ENCODE measurements around the gene DPYD. TPM values are rescaled to one million over a fixed set of nuclear protein-coding genes. Genes with fewer than 3 reads are reported as not detected.

DPYD gene
- total and polyA plus RNA-seq, 10 of the 15 experiments (the other 5 are each of a cell fraction or from before 2014, with no cell fraction given) = 5.7 to 23.8 (median 10.2) TPM

DNA sequence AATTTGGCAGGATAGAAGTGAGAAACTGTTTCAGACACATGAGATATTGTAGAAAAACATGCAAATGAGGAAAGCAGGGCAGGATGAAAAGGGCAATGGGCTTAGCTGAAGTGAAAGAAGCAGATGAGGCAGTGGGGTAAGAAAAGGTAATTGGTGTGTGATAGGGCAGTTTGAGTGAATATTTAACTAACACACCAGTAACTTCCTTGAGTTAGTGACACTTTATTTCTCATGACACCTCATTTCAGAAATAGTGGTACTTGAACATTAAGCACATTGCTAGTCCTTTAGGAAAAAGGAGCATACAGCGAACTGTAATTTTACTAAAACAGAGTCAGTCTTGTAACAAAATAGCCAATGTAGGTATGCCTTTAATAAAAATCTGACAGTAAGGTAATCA, 415.0 kb downstream of the DPYD start (continued):
- TF ChIP-seq CBX3 (IDR thresholded peaks at IDR 0.05; ENCODE audit: borderline replicate concordance, low read depth) = no peak
- 0 out of 2 replicates have a peak, but pooled peaks have one; percentile 35 for TF ChIP-seq SMARCA5 (IDR thresholded peaks at IDR 0.05)
- no peak for TF ChIP-seq FOXK2 (IDR thresholded peaks at IDR 0.05)
- TF ChIP-seq MTA2 (IDR thresholded peaks at IDR 0.05; ENCODE audit: low read depth) = peak; percentile 90
- TF ChIP-seq, protein P1, sequence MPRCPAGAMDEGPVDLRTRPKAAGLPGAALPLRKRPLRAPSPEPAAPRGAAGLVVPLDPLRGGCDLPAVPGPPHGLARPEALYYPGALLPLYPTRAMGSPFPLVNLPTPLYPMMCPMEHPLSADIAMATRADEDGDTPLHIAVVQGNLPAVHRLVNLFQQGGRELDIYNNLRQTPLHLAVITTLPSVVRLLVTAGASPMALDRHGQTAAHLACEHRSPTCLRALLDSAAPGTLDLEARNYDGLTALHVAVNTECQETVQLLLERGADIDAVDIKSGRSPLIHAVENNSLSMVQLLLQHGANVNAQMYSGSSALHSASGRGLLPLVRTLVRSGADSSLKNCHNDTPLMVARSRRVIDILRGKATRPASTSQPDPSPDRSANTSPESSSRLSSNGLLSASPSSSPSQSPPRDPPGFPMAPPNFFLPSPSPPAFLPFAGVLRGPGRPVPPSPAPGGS (IDR thresholded peaks at IDR 0.05; ENCODE audit: borderline replicate concordance, insufficient read depth, low read depth, low read length, poor library complexity, severe bottlenecking) = no peak
- no peak for TF ChIP-seq SRF (IDR thresholded peaks at IDR 0.05; ENCODE audit: low read depth in 2 of 2, low read length in 2 of 2)
- TF ChIP-seq CHD2 (IDR thresholded peaks at IDR 0.05; ENCODE audit: borderline replicate concordance, low read depth, low read length) = peak; percentile 20; the same call in 1 of the 2 replicates
- TF ChIP-seq GATAD2B (conservative IDR thresholded peaks at IDR 0.05; ENCODE audit: low read depth) = 0 out of 2 replicates have a peak, but pooled peaks have one; percentile 21
- TF ChIP-seq, protein P2, sequence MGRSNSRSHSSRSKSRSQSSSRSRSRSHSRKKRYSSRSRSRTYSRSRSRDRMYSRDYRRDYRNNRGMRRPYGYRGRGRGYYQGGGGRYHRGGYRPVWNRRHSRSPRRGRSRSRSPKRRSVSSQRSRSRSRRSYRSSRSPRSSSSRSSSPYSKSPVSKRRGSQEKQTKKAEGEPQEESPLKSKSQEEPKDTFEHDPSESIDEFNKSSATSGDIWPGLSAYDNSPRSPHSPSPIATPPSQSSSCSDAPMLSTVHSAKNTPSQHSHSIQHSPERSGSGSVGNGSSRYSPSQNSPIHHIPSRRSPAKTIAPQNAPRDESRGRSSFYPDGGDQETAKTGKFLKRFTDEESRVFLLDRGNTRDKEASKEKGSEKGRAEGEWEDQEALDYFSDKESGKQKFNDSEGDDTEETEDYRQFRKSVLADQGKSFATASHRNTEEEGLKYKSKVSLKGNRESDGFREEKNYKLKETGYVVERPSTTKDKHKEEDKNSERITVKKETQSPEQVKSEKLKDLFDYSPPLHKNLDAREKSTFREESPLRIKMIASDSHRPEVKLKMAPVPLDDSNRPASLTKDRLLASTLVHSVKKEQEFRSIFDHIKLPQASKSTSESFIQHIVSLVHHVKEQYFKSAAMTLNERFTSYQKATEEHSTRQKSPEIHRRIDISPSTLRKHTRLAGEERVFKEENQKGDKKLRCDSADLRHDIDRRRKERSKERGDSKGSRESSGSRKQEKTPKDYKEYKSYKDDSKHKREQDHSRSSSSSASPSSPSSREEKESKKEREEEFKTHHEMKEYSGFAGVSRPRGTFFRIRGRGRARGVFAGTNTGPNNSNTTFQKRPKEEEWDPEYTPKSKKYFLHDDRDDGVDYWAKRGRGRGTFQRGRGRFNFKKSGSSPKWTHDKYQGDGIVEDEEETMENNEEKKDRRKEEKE (IDR thresholded peaks at IDR 0.05) = no peak
- TF ChIP-seq, protein P3, sequence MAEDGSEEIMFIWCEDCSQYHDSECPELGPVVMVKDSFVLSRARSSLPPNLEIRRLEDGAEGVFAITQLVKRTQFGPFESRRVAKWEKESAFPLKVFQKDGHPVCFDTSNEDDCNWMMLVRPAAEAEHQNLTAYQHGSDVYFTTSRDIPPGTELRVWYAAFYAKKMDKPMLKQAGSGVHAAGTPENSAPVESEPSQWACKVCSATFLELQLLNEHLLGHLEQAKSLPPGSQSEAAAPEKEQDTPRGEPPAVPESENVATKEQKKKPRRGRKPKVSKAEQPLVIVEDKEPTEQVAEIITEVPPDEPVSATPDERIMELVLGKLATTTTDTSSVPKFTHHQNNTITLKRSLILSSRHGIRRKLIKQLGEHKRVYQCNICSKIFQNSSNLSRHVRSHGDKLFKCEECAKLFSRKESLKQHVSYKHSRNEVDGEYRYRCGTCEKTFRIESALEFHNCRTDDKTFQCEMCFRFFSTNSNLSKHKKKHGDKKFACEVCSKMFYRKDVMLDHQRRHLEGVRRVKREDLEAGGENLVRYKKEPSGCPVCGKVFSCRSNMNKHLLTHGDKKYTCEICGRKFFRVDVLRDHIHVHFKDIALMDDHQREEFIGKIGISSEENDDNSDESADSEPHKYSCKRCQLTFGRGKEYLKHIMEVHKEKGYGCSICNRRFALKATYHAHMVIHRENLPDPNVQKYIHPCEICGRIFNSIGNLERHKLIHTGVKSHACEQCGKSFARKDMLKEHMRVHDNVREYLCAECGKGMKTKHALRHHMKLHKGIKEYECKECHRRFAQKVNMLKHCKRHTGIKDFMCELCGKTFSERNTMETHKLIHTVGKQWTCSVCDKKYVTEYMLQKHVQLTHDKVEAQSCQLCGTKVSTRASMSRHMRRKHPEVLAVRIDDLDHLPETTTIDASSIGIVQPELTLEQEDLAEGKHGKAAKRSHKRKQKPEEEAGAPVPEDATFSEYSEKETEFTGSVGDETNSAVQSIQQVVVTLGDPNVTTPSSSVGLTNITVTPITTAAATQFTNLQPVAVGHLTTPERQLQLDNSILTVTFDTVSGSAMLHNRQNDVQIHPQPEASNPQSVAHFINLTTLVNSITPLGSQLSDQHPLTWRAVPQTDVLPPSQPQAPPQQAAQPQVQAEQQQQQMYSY (CRISPR knock-in tag; IDR thresholded peaks at IDR 0.05) = no peak
- TF ChIP-seq NFYB (IDR thresholded peaks at IDR 0.05; ENCODE audit: insufficient read depth, low read depth, low read length) = 0 out of 2 replicates have a peak, but pooled peaks have one; percentile 33
- peak; percentile 55 for TF ChIP-seq NBN (IDR thresholded peaks at IDR 0.05)
- TF ChIP-seq ZNF217 (IDR thresholded peaks at IDR 0.05) = peak; percentile 68; the same call in 1 of the 2 replicates
- no peak for TF ChIP-seq SPI1 (IDR thresholded peaks at IDR 0.05; ENCODE audit: borderline replicate concordance, insufficient read depth, low read depth, low read length)
- TF ChIP-seq, protein P4, sequence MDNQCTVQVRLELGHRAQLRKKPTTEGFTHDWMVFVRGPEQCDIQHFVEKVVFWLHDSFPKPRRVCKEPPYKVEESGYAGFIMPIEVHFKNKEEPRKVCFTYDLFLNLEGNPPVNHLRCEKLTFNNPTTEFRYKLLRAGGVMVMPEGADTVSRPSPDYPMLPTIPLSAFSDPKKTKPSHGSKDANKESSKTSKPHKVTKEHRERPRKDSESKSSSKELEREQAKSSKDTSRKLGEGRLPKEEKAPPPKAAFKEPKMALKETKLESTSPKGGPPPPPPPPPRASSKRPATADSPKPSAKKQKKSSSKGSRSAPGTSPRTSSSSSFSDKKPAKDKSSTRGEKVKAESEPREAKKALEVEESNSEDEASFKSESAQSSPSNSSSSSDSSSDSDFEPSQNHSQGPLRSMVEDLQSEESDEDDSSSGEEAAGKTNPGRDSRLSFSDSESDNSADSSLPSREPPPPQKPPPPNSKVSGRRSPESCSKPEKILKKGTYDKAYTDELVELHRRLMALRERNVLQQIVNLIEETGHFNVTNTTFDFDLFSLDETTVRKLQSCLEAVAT (IDR thresholded peaks at IDR 0.05) = no peak
- TF ChIP-seq NFYA (IDR thresholded peaks at IDR 0.05; ENCODE audit: borderline replicate concordance, low read depth, low read length) = no peak
- TF ChIP-seq IKZF1 (conservative IDR thresholded peaks at IDR 0.05) = peak; percentile 54
- TF ChIP-seq ZNF24 (IDR thresholded peaks at IDR 0.05) = peak; percentile 74
- TF ChIP-seq IKZF2 (IDR thresholded peaks at IDR 0.05) = peak; percentile 55 to 79; a peak in 2 of 4 replicates
- no peak for TF ChIP-seq FOXM1 (IDR thresholded peaks at IDR 0.05; ENCODE audit: low read depth, low read length)

All from GM12878 (cell line).